ENCODE measurements around the gene CCDC141.

- TF ChIP-seq POLR2A (IDR thresholded peaks at IDR 0.05), result no peak
- TF ChIP-seq CTCF (IDR thresholded peaks at IDR 0.05), result no peak
These were observed 194.8 kb downstream of the CCDC141 start for GRCh38 chr2:178855151-178855550.

Measured in testis (tissue), 2 donors.